Measurements from ENCODE around the gene RAB35.

DNA sequence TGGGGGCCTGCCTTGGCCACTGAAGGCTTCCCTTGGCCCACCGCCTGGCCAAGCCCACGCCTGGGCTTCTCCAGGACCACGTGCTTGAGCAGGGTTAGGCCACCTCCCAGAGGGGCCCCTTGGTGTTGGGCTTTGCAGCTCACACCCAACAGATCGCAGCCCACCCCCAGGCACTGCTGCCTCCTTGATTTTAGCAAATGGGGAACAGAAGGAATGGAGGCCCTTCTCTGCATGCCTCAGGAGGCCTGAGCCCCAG is 23.3 kb downstream of the RAB35 start:
- TF ChIP-seq, protein P1, sequence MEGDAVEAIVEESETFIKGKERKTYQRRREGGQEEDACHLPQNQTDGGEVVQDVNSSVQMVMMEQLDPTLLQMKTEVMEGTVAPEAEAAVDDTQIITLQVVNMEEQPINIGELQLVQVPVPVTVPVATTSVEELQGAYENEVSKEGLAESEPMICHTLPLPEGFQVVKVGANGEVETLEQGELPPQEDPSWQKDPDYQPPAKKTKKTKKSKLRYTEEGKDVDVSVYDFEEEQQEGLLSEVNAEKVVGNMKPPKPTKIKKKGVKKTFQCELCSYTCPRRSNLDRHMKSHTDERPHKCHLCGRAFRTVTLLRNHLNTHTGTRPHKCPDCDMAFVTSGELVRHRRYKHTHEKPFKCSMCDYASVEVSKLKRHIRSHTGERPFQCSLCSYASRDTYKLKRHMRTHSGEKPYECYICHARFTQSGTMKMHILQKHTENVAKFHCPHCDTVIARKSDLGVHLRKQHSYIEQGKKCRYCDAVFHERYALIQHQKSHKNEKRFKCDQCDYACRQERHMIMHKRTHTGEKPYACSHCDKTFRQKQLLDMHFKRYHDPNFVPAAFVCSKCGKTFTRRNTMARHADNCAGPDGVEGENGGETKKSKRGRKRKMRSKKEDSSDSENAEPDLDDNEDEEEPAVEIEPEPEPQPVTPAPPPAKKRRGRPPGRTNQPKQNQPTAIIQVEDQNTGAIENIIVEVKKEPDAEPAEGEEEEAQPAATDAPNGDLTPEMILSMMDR (IDR thresholded peaks at IDR 0.05; ENCODE audit: insufficient read depth, low read length, poor library complexity, severe bottlenecking): no peak
- TF ChIP-seq EZH2phosphoT487 (conservative IDR thresholded peaks at IDR 0.05; ENCODE audit: low read length): no peak
